Left lung (tissue), 10 donors: ENCODE data around the gene HOMER2. TPM values are rescaled to one million over a fixed set of nuclear protein-coding genes. Genes with fewer than 3 reads are reported as not detected.
"Not testable (repeated sequence)": the region's sequence is repeated elsewhere in the genome, so short reads cannot be mapped to it uniquely, and the experiment has no call there.

Source experiments
- ATAC-seq: fragments of 200-7000 bp; cut with Tn5 transposase; one replicate; pipeline ENCODE4 v1.9.1; 2020; ENCODE audit warnings: moderate library complexity
- DNase-seq, 4 donors: peaks; one replicate each; pipeline ENCODE4 v3.0.0-alpha.2; 2013 to 2020
- H3K27ac ChIP-seq, 2 donors: fragments of 200-600 bp; sonication (generic) in 1 of 2; one replicate each; pipeline versions ENCODE4 v1.5.0 to v1.8.0; 2020 to 2021
- H3K27me3 ChIP-seq, 2 donors: fragments of 200-600 bp; sonication (generic) in 1 of 2; one replicate each; pipeline versions ENCODE4 v1.5.0 to v1.8.0; 2020 to 2021
- H3K36me3 ChIP-seq, 2 donors: fragments of 200-600 bp; sonication (generic) in 1 of 2; one replicate each; pipeline versions ENCODE4 v1.5.0 to v1.8.0; 2020 to 2021
- H3K4me1 ChIP-seq, 2 donors: fragments of 200-600 bp; one replicate each; pipeline ENCODE4 v1.8.0; 2021
- H3K4me3 ChIP-seq, 2 donors: fragments of 200-600 bp; sonication (generic) in 1 of 2; one replicate each; pipeline versions ENCODE4 v1.5.0 to v1.8.0; 2020 to 2021; ENCODE audit warnings: mild to moderate bottlenecking in 1 of 2
- H3K9me3 ChIP-seq, 2 donors: fragments of 200-600 bp; sonication (generic) in 1 of 2; one replicate each; pipeline versions ENCODE4 v1.5.0 to v1.8.0; 2020 to 2021
- intact Hi-C, 2 donors: fragments of 100-400 bp; cut with DNase I; formaldehyde crosslinking; loops; one replicate each; pipeline versions ENCODE4 v1.11.2 to v1.14.2; 2022
- polyA plus RNA-seq, 6 donors: library from polyadenylated mRNA; unstranded; fragments of 120-200 nt; gene quantifications; one replicate each; pipeline ENCODE4 v1.2.1, GENCODE V29; 2013; ENCODE audit not compliant: insufficient read length in 6 of 6
- total RNA-seq, 2 donors: library from RNA; stranded (reverse); fragmentation: NEBNext Ultra II Directional; extraction: Animal tissue kit (Norgen Biotek cat#: 25700); gene quantifications; one replicate each; pipeline ENCODE4 v1.2.1, GENCODE V29; 2021
- TF ChIP-seq, protein P1 (sequence below), 2 donors: fragments of 200-600 bp; sonication (generic) in 1 of 2; IDR thresholded peaks; one replicate each; pipeline versions ENCODE4 v1.5.0 to v1.8.0; 2021; ENCODE audit warnings: antibody characterized with exemption in 2 of 2
- donor health status: DM: no; HTN: yes; CAD: no.
- donor health status: DM: no; HTN: no; CAD: no.

HOMER2 gene
- total and polyA plus RNA-seq, 8 donors: 17.3 to 22.4 (median 19.0) TPM

DNA sequence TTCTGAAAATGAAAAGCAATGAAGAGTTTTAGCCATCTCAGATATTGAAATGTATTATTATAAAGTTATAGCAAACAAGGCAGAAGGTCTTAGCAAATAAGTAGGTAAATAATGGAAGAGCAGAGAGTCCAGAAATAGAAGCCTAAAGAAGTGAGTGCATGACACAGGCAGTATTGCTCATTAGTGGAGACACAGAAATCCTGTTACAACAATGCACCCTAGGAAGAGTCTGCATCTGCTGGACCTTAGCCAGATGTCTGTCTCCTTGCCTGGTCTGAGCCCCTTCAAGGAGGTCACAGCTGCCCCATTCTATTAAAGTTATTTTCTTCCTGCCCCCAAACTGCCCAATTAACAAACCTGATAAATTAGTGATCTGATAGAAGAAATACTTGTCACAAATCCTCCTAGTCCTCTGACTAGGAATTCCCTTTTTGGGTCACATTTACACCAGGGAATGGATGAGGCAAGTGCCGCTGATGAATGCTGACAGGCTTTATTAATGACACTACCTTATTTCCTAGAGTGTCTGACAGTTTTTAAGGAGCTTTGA is 51.9 kb downstream of the HOMER2 start:
- TF ChIP-seq, protein P1, sequence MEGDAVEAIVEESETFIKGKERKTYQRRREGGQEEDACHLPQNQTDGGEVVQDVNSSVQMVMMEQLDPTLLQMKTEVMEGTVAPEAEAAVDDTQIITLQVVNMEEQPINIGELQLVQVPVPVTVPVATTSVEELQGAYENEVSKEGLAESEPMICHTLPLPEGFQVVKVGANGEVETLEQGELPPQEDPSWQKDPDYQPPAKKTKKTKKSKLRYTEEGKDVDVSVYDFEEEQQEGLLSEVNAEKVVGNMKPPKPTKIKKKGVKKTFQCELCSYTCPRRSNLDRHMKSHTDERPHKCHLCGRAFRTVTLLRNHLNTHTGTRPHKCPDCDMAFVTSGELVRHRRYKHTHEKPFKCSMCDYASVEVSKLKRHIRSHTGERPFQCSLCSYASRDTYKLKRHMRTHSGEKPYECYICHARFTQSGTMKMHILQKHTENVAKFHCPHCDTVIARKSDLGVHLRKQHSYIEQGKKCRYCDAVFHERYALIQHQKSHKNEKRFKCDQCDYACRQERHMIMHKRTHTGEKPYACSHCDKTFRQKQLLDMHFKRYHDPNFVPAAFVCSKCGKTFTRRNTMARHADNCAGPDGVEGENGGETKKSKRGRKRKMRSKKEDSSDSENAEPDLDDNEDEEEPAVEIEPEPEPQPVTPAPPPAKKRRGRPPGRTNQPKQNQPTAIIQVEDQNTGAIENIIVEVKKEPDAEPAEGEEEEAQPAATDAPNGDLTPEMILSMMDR (IDR thresholded peaks at IDR 0.05): no peak
- H3K27ac ChIP-seq: no peak overlapping the region
- no peaks in the 10 kb centered on the region for H3K36me3 ChIP-seq
- no peaks in the 10 kb centered on the region for H3K4me1 ChIP-seq
- H3K4me3 ChIP-seq: no peak overlapping the region
- H3K9me3 ChIP-seq: no peaks in the 10 kb centered on the region
- no peak for DNase-seq
- H3K27me3 ChIP-seq: no peaks in the 10 kb centered on the region
- no peak for ATAC-seq
- intact Hi-C loops: no loop called here

DNA sequence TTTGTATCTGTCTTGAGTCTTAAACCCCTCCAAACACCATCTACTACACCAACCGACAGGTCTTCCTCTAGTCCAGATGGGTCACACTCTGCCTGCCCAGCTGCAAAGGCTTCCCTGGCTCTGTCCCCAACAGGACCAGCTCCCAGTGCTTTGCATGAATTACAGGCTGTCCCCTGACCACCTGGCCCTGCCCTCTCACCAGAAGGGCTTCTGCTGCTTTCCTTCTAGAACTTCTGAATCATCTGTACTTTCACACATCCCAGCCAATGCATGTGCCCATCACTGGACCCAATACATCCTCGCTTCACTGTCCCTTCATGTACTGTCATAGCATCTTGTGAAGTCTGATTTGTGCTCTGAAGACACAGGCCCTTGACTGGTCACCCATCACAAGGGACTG is 53.6 kb downstream of the HOMER2 start:
- H3K9me3 ChIP-seq: no peaks in the 10 kb centered on the region
- ATAC-seq (no peak), DNase-seq (no peak)
- no peaks in the 10 kb centered on the region for H3K27me3 ChIP-seq
- no peak overlapping the region for H3K27ac ChIP-seq
- intact Hi-C loops: no loop called here
- TF ChIP-seq, protein P1 (IDR thresholded peaks at IDR 0.05): no peak
- no peaks in the 10 kb centered on the region for H3K4me1 ChIP-seq
- H3K4me3 ChIP-seq: no peak overlapping the region
- H3K36me3 ChIP-seq: no peaks in the 10 kb centered on the region

DNA sequence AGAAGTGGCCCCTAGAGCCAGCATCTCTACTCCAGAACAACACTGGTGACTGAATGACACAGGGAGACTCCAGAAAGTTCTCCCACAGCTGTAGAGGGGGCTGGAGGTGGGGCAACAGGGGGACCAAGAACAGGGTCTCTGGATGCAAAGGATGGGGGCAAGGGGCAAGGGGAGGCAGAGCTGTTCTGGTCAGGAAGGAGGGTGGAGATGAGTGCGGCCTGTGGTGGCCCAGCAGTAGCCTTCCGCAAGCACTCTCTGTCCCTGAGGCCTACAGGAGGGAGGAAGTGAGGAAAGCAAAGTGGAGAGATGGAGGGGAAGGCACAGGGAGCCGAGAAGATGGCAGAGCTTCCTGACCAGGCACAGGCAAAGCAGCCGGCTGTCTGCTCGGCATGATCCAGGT is 56.5 kb downstream of the HOMER2 start:
- intact Hi-C loops: no loop called here
- H3K27ac ChIP-seq: no peak overlapping the region
- no peak overlapping the region for H3K4me3 ChIP-seq
- no peak for ATAC-seq
- no peaks in the 10 kb centered on the region for H3K4me1 ChIP-seq
- DNase-seq: no peak
- H3K9me3 ChIP-seq: no peaks in the 10 kb centered on the region
- no peaks in the 10 kb centered on the region for H3K36me3 ChIP-seq
- no peaks in the 10 kb centered on the region for H3K27me3 ChIP-seq
- TF ChIP-seq, protein P1 (IDR thresholded peaks at IDR 0.05): no peak

DNA sequence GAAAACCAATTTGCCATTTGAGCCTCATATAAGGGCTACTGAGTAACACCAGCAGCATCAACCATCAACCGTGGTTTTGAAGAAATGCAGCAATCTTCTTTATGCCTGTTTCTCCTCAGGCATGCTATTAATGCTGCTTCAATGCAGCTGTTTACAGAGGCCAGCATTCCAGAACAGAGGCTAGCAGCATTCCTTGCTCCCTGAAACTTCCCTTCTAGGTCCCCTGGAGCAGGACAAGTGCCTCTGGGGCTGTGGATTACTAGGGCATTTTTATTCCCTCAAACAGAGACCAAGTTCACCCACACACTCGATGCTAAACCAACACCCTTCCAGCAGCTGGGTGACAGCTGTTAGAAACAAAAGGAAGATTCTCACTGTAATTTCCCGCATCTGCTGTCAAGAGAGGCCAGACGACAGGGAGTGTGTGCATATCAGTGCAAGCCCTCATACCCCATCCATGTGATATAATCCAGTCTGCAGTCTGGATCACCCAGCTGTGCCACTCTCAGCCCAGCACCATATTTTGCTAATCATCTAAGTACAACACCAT is 57.5 kb downstream of the HOMER2 start:
- no peak overlapping the region for H3K27ac ChIP-seq
- no peak overlapping the region for H3K4me3 ChIP-seq
- H3K27me3 ChIP-seq: no peaks in the 10 kb centered on the region
- DNase-seq (no peak), ATAC-seq (no peak)
- H3K9me3 ChIP-seq: no peaks in the 10 kb centered on the region
- no peaks in the 10 kb centered on the region for H3K4me1 ChIP-seq
- intact Hi-C loops: no loop called here
- H3K36me3 ChIP-seq: no peaks in the 10 kb centered on the region
- TF ChIP-seq, protein P1 (IDR thresholded peaks at IDR 0.05): no peak

DNA sequence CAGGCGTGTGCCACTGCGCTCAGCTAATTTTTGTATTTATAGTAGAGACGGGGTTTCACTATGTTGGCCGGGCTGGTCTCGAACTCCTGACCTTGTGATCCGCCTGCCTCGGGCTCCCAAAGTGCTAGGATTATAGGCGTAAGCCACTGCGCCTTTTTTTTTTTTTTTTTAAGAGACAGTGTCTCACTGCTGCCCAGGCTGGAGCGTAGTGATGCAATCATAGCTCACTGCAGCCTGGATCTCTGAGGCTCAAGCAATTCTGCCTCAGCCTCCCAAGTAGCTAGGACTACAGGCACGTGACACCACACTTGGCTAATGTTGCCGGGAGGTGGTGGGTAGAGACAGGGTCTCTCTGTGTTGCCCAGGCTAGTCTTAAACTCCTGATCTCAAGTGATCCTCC is 59.0 kb downstream of the HOMER2 start:
- H3K4me1 ChIP-seq, H3K27ac ChIP-seq, H3K9me3 ChIP-seq, H3K27me3 ChIP-seq, H3K4me3 ChIP-seq, H3K36me3 ChIP-seq, ATAC-seq, intact Hi-C loops, DNase-seq: not testable (repeated sequence)

DNA sequence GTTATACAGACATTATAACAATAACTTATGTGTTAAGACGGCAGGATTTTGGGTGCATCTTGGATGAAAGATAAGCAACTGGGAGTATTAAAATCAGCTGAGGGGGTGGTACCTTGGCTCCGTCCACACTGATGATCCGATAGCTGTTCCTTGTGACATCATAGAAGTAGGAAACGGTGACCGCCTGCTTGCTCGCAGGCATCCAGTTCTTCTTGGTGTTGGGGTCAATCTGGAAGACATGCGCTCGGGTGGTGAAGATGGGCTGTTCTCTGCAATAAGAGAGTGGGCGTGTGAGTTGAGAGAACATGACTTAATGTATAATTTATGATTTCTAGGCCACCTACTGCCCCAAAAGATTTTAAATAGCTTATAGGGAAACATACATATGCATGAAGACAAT is 59.9 kb downstream of the HOMER2 start:
- Histone ChIP-seq H3K9me3 (no peaks in the 10 kb centered on the region), H3K36me3 (no peaks in the 10 kb centered on the region), H3K27me3 (no peaks in the 10 kb centered on the region), H3K4me1 (no peaks in the 10 kb centered on the region), H3K27ac (no peak overlapping the region), H3K4me3 (no peak overlapping the region)
- TF ChIP-seq, protein P1 (IDR thresholded peaks at IDR 0.05): no peak
- DNase-seq (no peak), ATAC-seq (no peak)
- intact Hi-C loops: no loop called here
